ENCODE measurements around the gene ELF2.

GRCh38 chr4:139144911-139145551 is 32.0 kb downstream of the ELF2 start:
- no peak for TF ChIP-seq EZH2 (IDR thresholded peaks at IDR 0.05)
- TF ChIP-seq CTCF (IDR thresholded peaks at IDR 0.05): no peak
- no peak for TF ChIP-seq EZH2phosphoT487 (IDR thresholded peaks at IDR 0.05)
